Renal pelvis (tissue), 4 donors: ENCODE data around the gene ALDH3A2. TPM values are rescaled to one million over a fixed set of nuclear protein-coding genes. Genes with fewer than 3 reads are reported as not detected.
A peak's percentile ranks its signal among the peaks of the same experiment; 100 is the strongest.

Source experiments
- DNase-seq: peaks from one replicate; pipeline ENCODE4 v3.0.0-alpha.2; 2013
- polyA plus RNA-seq, 3 donors: library from polyadenylated mRNA; unstranded; fragments of 120-200 nt; gene quantifications; one replicate each; pipeline ENCODE4 v1.2.1, GENCODE V29; 2013; ENCODE audit not compliant: insufficient read length in 3 of 3

ALDH3A2 gene
- polyA plus RNA-seq, 3 donors, result 82.6 to 107 (median 100) TPM

DNA sequence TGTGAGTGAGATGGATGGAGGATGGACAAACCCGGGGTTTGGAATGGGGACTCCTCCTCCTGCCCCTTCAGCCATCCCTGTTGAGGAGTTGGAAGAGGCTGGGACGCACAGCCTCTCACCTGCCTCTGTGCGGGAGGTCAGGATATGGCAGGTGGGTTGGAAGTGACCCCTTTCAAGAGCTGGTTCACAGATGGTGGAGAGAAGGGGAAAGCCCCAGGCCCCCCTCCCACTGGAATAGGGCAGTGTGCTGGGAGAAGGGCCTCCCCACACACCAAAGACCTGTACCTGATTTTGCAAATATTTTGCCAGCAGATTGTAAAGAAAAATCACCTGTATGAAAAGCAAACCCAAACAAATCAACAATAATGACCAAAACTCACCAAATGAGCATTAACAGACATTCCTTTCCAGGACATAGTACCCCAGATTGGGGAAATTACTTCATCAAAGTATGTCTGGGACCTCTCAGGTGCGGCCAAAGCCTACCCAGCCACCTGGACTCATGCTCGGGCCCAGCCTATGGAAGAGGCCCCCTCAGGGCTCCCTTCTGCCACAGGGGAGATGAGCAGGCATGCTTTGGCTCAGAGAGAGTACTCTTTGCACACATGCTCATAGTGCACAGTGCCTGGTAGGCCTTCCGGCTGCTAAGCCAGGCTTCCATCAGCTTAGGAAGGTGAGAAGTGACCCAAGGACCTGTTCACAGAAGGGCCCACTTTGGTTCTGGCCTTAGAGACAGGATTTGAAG lies 60.1 kb downstream of the ALDH3A2 start:
- no peak for DNase-seq

DNA sequence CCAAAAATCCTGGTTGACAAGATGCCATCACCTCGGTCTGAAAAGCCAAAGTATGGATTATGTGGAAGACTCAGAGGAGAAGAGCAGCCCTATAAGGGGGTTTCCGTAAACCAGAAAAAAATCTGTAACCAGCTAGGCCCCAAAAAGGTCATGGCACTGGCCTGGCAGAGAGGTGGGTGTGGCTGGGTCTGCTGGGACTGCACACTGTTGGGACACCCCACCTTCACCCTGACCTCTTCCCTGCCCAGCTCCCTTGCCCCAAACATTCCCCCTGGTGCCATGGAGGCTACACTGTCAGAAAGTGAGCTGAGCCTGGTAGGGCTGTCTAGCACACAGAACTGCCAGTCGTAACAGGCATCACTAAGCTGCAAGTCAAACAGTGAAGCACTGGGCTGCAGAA lies 61.3 kb downstream of the ALDH3A2 start:
- DNase-seq, result no peak

DNA sequence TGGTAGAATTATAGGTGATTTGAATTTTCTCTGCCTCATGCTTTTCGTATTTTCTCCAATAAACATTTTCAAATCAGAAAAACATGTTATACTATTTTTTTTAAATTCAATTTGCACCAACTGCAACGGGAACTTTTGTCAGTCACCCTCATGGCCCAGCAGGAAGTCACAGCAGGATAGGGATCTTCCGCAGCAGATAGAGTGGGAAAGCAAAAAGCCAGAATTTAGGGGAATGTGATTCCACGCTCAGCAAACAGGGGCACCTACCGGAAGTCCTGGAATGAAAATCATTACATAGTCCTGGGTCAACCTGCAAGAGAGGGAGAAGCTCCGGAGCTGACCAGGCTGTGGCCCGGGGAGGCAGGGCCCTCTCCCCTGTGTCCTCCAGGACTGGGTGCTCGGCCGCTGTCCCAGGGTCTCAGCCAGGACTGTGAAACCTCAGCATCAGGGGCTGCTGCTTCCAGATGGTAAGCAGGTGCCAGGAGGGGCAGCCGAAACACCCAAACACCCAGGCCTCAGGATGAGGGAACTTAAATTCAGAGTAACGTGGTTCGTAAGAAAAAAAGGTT lies 64.0 kb downstream of the ALDH3A2 start:
- no peak for DNase-seq

DNA sequence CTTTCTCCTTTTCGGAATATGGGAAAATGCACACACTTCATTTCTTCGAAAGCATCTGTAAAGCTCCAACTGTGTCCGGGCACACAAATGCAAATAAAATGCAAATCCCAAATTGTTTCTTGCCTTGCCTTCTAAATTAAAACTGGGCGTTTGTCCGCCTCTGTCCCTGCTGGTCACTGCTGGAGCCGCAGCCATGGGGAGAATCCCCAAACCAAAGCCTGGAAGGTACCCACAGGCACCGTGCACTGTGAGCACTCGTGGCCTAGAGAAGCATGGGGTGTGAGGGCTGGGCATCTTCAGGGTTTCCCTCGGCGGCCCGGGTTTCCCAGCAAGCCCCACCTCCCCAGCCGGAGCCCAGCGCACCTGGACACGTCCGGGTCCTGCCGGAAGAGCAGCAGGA lies 64.9 kb downstream of the ALDH3A2 start:
- no peak for DNase-seq

DNA sequence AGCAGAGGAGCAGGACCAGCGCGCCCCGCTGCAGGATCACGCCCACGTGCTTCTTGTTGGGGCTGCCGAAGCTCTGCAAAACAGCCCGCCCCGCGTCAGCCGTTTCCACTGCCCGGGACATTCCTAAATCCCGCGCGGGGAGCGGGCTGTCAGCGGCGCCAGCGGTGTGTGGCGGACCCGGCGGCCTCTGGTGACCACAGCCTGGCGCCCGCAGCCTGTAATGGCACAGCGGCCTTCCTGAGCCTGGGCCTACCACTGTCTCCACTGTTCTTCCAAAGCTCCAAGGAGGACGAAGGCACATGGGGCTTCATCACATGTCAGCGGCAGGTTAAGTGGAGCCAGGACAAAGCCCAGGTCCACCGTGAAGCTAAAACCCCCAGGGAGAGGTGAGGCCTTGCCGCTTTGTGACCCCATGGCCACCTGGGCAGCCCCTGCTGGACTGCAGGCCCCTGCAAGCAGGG lies 65.4 kb downstream of the ALDH3A2 start:
- no peak for DNase-seq

DNA sequence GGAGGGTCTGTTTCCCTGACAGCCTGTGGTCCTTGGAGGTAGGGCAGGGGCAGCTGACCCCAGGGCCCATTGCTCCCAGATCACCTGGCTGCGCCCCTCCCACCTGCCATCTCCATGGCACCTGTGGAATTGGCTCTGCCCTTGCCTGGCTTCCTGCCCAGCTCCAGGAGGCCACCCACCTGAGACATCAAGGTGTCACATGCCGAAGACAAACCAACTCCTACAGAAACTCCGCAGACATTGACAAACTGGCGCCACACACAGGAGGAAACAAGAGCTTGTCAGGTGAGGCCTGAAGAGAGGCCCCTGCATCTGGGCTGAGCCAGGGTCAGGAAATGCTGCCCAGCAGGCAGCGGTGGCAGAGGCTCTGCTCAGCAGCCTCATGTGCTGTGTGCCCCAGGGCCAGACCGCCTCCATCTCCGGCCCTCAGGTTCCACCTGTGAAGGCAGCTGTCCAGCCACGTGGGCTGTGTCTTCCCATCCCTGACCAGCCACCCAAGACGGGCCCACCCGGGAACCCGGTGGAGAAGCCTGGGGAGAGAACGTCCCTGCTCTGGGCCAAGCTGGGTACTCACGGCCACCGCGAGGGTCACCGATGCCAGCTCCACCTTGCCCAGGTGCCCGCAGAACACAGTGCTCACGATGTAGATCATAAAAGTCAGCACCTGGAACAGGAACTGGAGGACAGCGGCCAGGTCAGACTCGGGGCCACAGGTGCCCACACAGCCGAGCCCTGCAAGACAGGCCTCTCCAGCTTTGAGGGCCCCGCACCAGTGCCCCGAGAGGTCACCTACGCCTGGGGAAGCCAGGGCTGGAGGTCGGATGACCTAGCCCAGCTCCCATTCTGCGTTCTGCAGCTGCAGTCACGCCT lies 66.2 kb downstream of the ALDH3A2 start:
- DNase-seq, result no peak

DNA sequence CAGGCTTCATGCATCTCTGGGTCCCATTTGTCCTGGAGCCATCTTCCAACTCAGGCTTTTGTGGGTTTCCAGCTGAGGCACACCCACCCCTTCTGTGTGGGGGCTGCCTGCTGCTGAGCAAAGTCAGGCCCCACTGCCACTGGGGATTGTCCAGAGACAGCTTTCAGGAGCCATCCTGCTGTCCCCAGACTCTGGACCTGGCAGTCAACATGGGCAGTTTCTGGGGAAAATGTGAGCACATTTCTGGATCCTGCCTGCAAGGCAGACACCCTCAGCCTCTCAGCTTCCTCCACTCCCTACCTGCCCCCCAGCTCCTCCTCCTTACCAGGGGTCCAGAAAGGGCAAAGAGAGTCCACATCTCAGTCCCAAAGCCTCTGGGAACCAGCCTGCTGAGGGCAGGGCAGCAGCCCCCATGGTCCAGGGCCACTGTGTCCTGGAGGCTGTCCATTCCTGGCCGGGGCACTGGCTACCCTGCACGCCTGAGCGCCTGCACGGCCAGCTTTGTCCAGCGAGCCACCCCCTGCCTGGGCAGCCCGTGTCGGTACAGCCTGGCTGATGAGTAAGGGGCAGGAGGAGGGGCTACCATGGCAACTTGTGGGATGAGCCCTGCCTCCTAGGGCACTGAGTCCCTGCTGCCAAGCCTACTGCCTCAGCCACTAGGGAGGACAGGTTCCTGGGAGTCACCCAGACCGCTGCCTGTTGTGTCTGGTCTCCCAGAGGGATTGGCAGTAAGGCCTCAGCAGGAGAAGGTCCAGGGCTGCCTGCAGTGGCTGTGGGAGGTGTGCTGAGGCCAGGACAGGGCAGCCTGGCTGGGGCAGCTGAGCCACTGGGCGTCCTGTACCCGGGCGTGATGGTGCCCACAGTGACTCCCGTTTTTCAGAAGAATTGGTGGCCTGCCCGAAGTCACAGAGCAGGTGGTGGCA lies 67.8 kb downstream of the ALDH3A2 start, which contains the start of gene SLC47A2:
SLC47A2 (minus strand) TSS at position 477 of the 923 bp plus-strand sequence; CDS start at position 448, 29 bp downstream.
- DNase-seq, result no peak

DNA sequence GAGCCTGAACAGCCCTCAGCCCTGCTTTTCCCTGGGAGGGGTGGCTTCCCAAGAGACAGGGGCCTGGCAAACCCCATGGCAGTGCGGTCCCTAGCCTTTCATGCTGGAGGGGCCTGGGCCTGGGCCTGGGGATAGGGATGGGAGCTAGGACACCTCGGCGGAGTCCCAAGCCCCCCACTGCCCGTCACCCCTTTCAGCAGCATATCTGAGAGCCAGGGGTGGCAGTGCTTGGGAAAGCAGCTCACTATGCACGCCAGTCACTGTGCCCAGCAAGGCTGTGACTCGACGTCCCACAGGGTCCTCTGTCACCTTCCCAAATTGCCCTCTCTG lies 68.4 kb downstream of the ALDH3A2 start:
- DNase-seq, result no peak

DNA sequence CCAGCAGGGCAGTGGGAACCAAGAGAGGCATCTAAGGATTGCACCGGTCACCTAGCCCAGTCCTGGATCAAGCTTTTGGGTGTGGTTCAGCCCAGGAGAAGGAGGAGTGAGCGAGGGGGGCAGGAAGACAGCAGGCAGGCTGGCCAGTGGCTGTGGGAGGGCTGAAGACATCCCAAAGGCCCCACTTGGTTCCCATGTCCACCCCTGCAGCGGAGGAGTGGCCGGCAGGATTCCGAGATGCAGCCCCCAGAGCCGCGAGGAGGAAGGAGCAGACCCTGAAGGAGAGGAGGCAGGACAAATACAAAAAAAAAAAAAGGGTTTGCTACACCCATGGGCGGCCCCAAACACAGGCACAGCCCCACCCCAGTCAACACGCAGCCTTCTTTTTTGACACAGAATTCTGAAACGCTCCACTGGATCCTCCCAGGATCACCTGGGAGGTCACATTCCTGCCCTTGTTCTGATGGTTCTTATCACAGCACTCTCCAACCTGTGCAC lies 68.9 kb downstream of the ALDH3A2 start:
- no peak for DNase-seq

DNA sequence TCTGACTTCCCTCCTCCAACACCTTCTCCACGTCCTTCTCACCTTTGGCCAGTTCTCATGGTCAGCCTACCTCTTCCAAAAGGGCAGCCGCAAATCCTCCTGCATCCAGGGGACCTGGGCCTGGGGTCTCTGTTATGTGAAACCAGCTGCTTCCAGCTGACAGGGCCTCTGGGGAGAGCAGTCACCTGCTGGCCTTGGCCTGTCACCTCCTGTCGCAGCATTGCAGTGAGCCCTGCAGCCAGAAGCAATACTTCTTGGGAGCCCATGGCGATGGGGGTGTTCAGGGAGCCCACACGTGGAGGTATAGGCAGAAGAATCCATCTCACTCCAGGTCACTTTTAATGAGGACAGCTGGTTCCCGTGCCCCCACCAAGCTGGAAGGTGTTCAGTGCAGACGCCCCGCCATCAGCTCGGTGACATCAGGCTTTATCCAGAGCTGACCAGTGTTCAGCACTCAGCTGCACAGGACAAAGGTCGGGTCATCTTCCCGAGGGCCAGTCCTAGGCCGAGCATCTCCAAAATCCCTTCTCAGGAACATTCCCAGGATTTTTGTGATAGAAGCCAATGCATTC lies 69.6 kb downstream of the ALDH3A2 start:
- no peak for DNase-seq

DNA sequence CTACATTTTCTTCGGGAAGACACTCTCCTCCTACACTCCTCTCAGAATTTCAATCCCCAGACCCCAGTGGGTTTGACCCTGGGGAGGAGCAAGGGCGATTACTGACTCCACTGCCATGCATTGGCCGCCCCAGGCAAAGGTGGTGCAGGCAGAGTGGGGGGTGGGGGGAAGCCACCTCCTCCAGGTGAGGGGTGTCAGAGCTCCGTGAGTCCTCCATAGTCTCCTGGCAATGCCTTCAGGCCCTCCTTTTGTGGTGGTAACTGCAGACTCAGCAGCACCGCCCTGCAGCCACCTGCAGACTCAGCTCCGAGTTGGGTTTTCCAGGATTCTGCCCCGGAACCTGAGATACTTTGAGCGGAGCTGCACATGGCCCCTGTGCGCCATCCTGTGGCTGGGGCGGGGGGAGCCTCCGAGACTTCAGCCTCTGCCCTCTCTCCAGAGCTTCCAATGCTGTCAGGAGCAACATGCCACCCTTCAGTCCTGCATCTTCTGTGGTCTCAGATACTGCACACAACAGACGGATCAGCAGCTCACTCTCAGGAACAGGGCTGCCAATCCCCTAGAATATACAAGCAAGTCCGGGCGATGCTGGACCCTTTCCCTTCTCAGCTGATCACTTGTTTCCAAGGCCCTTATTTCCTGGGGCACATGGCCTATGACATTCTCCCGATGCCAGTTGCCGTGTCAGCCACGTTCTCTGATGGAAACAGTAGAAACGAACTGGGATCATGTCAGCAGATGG lies 70.2 kb downstream of the ALDH3A2 start:
- no peak for DNase-seq

DNA sequence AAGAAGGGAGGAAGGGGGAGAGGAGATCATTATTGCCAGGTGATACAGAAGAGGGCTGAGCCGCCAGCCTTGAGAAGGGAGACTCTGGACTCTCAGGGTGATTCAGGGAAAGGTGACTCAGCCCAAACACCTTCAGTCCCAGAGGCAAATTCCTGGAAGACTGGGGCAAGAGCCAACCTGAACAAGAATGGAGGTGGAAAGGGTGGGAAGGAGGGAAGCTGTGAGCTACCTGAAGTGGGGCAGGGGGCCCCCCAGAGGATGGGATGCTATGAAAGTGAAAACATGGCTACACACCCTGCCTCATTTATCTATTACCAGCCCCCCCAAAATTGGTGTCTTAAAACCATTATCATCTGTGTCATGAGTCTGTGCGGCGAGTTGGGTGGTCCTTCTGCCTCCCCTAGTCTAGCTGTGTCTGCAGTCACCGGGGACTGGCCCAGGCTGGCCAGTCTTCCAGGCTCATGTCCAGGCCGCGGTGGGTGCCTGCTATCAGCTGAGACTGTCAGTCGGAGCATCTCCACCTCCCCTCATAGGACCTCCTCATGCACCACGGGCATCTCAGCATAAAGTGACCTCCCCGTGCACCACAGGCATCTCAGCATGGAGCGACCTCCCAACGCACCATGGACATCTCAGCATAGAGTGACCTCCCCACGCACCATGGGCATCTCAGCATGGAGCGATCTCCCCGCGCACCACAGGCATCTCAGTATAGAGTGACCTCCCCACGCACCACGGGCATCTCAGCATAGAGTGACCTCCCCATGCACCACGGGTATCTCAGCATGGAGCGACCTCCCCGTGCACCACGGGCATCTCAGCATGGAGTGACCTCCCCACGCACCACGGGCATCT lies 71.0 kb downstream of the ALDH3A2 start:
- no peak for DNase-seq

DNA sequence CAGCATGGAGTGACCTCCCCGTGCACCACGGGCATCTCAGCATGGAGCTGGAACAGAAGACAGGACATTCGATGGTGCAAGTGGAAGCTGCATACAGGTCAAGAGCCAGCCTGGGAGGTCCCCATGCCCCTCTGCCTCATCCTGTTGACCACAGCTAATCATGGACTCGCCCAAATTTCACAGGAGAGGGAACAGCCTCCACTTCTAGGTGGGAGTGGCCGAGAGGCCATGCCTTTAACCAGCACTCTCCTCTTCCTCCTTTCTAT lies 71.6 kb downstream of the ALDH3A2 start:
- no peak for DNase-seq

DNA sequence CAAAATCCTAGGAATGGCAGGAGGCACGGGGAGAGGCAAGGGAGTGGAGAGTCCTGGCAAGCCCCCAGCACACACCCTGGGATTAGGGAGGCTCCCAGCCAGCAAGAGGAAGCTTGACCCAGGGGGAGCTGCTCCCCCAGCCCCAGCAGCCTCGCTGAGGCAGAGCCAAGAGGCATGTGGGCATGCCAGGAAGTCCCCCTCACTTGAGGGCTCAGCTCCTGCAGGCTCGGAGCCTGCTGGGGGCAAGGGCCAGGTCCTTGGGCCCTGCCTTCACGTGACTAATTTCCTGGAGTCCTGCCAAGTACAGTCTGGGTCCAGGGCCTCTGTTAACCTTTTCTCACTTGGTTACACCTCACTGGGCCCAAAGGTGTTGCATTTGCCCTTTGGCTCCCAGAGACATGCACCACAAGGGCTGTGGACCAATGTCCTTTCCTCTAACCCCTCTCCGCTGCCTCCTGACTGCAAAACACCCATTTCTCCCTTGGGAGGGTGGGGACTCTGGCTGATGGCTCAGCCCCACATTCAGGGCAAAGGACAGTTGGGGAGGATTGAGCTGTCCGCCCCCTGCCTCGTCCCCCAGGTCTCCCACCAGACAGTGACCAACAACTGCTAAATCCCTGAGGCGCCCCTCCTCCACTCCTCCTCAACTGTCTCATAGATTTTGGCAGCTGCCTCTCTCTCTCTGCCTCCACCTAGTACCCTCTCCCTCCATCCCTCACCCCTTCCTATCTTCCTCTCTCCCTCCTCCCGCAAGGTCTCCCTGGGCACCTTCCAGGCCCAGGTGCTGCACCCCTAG lies 72.3 kb downstream of the ALDH3A2 start:
- DNase-seq, result peak; percentile 71

DNA sequence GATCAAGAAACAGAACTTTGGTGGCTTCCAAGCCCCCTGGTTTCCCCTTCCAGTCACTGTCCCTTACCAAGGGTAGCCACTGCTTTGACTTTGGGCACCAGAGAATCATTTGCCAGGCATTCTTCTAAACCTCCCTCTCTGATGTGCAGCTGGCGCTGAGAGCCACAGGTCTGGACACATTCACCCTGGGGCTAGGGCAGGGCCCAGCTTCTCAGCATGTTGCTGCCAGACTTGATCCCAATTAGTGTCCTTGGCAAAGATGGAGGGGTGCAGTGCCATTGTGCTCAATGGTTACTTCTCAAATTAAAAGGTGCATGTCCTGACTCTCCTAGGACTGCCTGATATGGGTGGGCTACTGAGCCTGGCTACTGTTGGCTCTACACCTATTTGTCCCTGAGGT lies 75.4 kb downstream of the ALDH3A2 start:
- DNase-seq, result no peak

DNA sequence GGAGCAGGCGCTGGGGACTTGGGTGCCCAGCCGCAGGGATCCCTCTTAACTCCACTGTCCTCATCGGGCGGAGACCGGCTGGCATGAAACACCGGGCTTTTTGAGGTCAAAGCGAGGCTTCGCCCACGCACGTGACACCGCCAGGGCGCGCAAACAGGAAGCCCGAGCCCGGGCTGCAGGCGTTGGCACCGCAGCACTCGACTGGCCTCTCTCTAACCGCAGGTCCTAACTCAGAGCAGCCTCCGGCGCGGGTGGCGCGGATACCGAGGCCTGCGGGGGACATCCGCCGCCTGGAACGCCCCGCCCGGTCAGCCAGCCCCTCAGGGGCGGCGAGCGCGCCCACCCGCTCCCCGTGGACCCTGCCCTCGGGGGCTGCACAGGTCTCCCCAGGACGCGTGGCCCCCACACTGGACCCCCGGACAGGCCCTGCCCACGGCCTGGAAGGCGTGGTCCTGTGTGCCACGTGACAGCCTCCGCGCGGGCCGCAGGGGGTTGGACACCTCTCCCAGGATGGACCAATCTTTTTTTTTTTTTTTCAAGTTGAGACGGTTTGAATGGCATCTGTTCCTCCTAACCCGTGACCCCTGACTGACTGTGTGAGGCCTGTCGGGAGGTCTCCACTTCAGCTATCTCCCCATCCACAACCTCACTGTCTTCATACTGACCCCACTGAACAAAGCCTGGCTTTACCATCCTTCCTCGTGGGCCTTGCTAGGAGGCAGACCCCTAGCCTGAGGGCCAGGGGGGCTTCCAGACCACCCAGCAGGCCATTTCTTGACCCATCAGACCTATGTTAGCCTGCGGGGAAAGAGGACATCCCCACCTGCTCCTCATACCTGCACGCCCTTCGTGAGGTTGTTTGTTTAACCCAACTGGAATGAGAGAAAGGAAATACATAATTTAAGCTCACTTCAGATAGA lies 76.2 kb downstream of the ALDH3A2 start:
- no peak for DNase-seq

DNA sequence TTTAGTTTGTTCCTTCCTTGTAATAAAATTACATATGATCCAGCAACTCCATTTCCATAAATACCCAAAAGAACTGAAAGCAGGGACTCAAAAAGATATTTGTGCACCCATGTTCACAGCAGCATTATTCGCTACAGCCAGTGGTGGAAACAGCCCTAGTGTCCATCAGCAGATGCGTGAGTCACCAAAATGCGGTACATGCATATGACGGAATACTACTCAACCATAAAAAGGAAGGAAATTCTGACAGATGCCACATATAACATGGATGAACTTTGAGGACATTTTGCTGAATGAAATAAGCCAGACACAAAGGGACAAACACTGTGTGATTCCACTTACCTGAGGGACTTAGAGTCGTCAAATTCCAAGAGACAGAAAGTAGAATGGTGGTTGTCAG lies 76.9 kb downstream of the ALDH3A2 start:
- DNase-seq, result no peak
